HG02870 (cell line): ENCODE data around the gene SBNO2.

ENCODE experiments used
- ATAC-seq: cut with Tn5 transposase; IDR thresholded peaks from one replicate; pipeline ENCODE4 v1.9.1; 2021; ENCODE audit warnings: mild to moderate bottlenecking, moderate library complexity; ENCODE audit not compliant: unreplicated experiment

Gene SBNO2

GRCh38 chr19:1109032-1109551, 65.0 kb downstream of the SBNO2 start:
- no peak for ATAC-seq

GRCh38 chr19:1108291-1109031, 65.6 kb downstream of the SBNO2 start:
- no peak for ATAC-seq

GRCh38 chr19:1107661-1108261, 66.3 kb downstream of the SBNO2 start:
- ATAC-seq = no peak

GRCh38 chr19:1106841-1107660, 67.0 kb downstream of the SBNO2 start:
- ATAC-seq = no peak

- ATAC-seq = no peak
Measured at GRCh38 chr19:1105873-1106840, 67.9 kb downstream of the SBNO2 start.

- ATAC-seq = no peak
Measured at GRCh38 chr19:1105008-1105872, 68.8 kb downstream of the SBNO2 start.

- peak; percentile 25 for ATAC-seq
Measured at GRCh38 chr19:1104311-1105007, 69.6 kb downstream of the SBNO2 start.

- ATAC-seq = peak; percentile 81
Measured at GRCh38 chr19:1103708-1104310, 70.3 kb downstream of the SBNO2 start, which contains the start of gene GPX4. TSS of gene GPX4 (plus strand) at chr19:1103994. CDS start at chr19:1104044, 50 bp downstream.

- no peak for ATAC-seq
Measured at GRCh38 chr19:1103132-1103707, 70.8 kb downstream of the SBNO2 start.

- ATAC-seq = no peak
Measured at GRCh38 chr19:1102407-1103131, 71.5 kb downstream of the SBNO2 start.

GRCh38 chr19:1101337-1101698, 72.8 kb downstream of the SBNO2 start:
- ATAC-seq = no peak

GRCh38 chr19:1098177-1099051, 75.7 kb downstream of the SBNO2 start:
- ATAC-seq = no peak

- no peak for ATAC-seq
Measured at GRCh38 chr19:1097810-1098176, 76.3 kb downstream of the SBNO2 start.

- peak; percentile 79 for ATAC-seq
Measured at GRCh38 chr19:1094978-1095701, 78.9 kb downstream of the SBNO2 start, which contains the start of gene POLR2E. TSS of gene POLR2E (minus strand) at chr19:1095375. CDS start at chr19:1095315, 60 bp downstream.

GRCh38 chr19:1094655-1094977, 79.5 kb downstream of the SBNO2 start:
- ATAC-seq = no peak
